Upper lobe of left lung (tissue), 4 donors: Measurements from ENCODE around the gene ATXN2.
A peak's percentile ranks its signal among the peaks of the same experiment; 100 is the strongest.

Experiments
- POLR2A ChIP-seq, 4 donors: fragments of 450-650 bp; IDR thresholded peaks; one replicate each; pipeline ENCODE4 v1.5.1; 2016 to 2017; ENCODE audit warnings: antibody characterized with exemption in 4 of 4, mild to moderate bottlenecking in 2 of 4
- TF ChIP-seq, protein P1 (sequence below), 6 experiments: fragments of 450-650 bp in 4 of 6; fragments of 200-600 bp in 2 of 6; sonication (generic) in 2 of 6; IDR thresholded peaks; one replicate each; pipeline ENCODE4 v1.5.1; 2016 to 2019; ENCODE audit warnings: antibody characterized with exemption in 6 of 6

- TF ChIP-seq, protein P1, sequence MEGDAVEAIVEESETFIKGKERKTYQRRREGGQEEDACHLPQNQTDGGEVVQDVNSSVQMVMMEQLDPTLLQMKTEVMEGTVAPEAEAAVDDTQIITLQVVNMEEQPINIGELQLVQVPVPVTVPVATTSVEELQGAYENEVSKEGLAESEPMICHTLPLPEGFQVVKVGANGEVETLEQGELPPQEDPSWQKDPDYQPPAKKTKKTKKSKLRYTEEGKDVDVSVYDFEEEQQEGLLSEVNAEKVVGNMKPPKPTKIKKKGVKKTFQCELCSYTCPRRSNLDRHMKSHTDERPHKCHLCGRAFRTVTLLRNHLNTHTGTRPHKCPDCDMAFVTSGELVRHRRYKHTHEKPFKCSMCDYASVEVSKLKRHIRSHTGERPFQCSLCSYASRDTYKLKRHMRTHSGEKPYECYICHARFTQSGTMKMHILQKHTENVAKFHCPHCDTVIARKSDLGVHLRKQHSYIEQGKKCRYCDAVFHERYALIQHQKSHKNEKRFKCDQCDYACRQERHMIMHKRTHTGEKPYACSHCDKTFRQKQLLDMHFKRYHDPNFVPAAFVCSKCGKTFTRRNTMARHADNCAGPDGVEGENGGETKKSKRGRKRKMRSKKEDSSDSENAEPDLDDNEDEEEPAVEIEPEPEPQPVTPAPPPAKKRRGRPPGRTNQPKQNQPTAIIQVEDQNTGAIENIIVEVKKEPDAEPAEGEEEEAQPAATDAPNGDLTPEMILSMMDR (IDR thresholded peaks at IDR 0.05): no peak
- TF ChIP-seq POLR2A (IDR thresholded peaks at IDR 0.05): peak in 2 of 4 donors; percentile 19 to 57
These were observed 192.4 kb downstream of the ATXN2 start for GRCh38 chr12:111406474-111407376.
